Esophagus muscularis mucosa (tissue), 4 donors: ENCODE results near the gene OR7G3. TPM values are rescaled to one million over a fixed set of nuclear protein-coding genes. Genes with fewer than 3 reads are reported as not detected.

ENCODE experiments used
- DNase-seq: peaks from one replicate; pipeline ENCODE4 v3.0.0-alpha.2; 2017; ENCODE audit errors: extremely low spot score
- H3K27ac ChIP-seq, 4 donors: fragments of 200-600 bp; sonication (generic); replicated peaks in 1 of 4; 1 replicate in 3 of 4; 2 replicates in 1 of 4; pipeline ENCODE4 v1.5.1; 2016 to 2019; ENCODE audit warnings: mild to moderate bottlenecking in 1 of 4
- H3K27me3 ChIP-seq, 4 donors: fragments of 200-600 bp; sonication (generic); one replicate each; pipeline versions ENCODE4 v1.5.1 to v1.6.0; 2016 to 2019
- H3K36me3 ChIP-seq, 4 donors: fragments of 200-600 bp; sonication (generic); one replicate each; pipeline ENCODE4 v1.5.1; 2016 to 2019
- H3K4me1 ChIP-seq, 4 donors: fragments of 200-600 bp; sonication (generic); one replicate each; pipeline ENCODE4 v1.5.1; 2016 to 2019
- H3K4me3 ChIP-seq, 4 donors: fragments of 200-600 bp; sonication (generic); 1 replicate in 2 of 4; 2 replicates in 2 of 4; pipeline ENCODE4 v1.5.1; 2016 to 2019; ENCODE audit warnings: mild to moderate bottlenecking in 4 of 4, moderate library complexity in 1 of 4
- H3K9me3 ChIP-seq, 4 donors: fragments of 200-600 bp; sonication (generic); 1 replicate in 3 of 4; 2 replicates in 1 of 4; pipeline ENCODE4 v1.5.1; 2016 to 2019
- EP300 ChIP-seq: sonication (generic); formaldehyde crosslinking; IDR thresholded peaks from one replicate; pipeline ENCODE4 v1.6.1; 2017; ENCODE audit warnings: antibody characterized with exemption
- POLR2A ChIP-seq: fragments of 450-650 bp; IDR thresholded peaks from one replicate; pipeline ENCODE4 v1.6.1; 2017; ENCODE audit warnings: antibody characterized with exemption, moderate library complexity, mild to moderate bottlenecking, low read depth
- POLR2AphosphoS5 ChIP-seq, 2 donors: sonication (generic); formaldehyde crosslinking; IDR thresholded peaks; one replicate each; pipeline ENCODE4 v1.6.1; 2017; ENCODE audit warnings: antibody characterized with exemption in 2 of 2
- WGBS: methylation state at CpG from one replicate; pipeline ENCODE4 v1.1.5; 2018; 5-methylcytosine and 5-hydroxymethylcytosine counted together
- intact Hi-C: fragments of 100-400 bp; cut with DNase I; formaldehyde crosslinking; loops from one replicate; pipeline ENCODE4 v1.15.1; 2023
- total RNA-seq, 4 donors: library from RNA; depleted of rRNA; stranded (reverse); fragments of >200 nt; gene quantifications; one replicate each; pipeline versions ENCODE4 v1.1.0 to v1.2.1, GENCODE V29; 2016
- TF ChIP-seq, protein P1 (sequence below), 3 experiments: fragments of 200-600 bp in 2 of 3; fragments of 450-650 bp in 1 of 3; sonication (generic) in 2 of 3; IDR thresholded peaks; one replicate each; pipeline ENCODE4 v1.5.1; 2017 to 2019; ENCODE audit warnings: antibody characterized with exemption in 3 of 3, mild to moderate bottlenecking in 2 of 3, moderate library complexity in 1 of 3

The OR7G3 gene
- total RNA-seq, 4 donors from 2014 or later = not detected

DNA sequence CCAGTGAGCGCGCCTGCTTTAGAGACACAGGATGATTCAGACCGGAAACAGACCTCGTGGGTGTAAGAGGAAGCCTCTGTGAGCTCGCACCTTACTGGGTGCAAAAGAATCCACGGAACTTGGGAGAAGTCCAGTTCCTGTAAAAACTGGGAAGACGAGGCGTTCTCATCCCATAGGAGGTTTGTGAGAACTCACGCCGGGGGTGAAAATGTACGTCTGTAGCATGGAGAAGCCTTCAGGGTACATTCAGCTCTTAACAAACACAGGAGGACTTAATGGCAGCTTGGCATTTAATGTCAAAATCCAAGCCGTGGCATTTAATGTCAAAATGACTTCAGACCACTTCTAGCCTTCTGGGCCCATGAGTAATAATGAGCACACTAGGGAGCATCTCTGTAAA, 34.7 kb upstream of the OR7G3 start:
- WGBS = 96% methylated on average over 12 of the region's 12 CpGs
- peaks cover 74 to 100% (median 91%) of the 10 kb centered on the region in 4 donors for H3K36me3 ChIP-seq

GRCh38 chr19:9159891-9160290, 33.1 kb upstream of the OR7G3 start:
- Histone ChIP-seq H3K9me3 (peaks cover 0 to 11% (median 5%) of the 10 kb centered on the region in 4 donors), H3K4me3 (no peak overlapping the region), H3K36me3 (peaks cover 76 to 97% (median 94%) of the 10 kb centered on the region in 4 donors), H3K27me3 (no peaks in the 10 kb centered on the region), H3K27ac (no peak overlapping the region), H3K4me1 (no peaks in the 10 kb centered on the region)
- WGBS = 95% methylated on average over 13 of the region's 13 CpGs
- no peak for DNase-seq
- no peak for TF ChIP-seq POLR2A
- TF ChIP-seq, protein P1, sequence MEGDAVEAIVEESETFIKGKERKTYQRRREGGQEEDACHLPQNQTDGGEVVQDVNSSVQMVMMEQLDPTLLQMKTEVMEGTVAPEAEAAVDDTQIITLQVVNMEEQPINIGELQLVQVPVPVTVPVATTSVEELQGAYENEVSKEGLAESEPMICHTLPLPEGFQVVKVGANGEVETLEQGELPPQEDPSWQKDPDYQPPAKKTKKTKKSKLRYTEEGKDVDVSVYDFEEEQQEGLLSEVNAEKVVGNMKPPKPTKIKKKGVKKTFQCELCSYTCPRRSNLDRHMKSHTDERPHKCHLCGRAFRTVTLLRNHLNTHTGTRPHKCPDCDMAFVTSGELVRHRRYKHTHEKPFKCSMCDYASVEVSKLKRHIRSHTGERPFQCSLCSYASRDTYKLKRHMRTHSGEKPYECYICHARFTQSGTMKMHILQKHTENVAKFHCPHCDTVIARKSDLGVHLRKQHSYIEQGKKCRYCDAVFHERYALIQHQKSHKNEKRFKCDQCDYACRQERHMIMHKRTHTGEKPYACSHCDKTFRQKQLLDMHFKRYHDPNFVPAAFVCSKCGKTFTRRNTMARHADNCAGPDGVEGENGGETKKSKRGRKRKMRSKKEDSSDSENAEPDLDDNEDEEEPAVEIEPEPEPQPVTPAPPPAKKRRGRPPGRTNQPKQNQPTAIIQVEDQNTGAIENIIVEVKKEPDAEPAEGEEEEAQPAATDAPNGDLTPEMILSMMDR (IDR thresholded peaks at IDR 0.05) = no peak
- TF ChIP-seq EP300 = no peak
- TF ChIP-seq POLR2AphosphoS5 (IDR thresholded peaks at IDR 0.05) = no peak
- intact Hi-C loops = no loop called here

More for the DNA sequence above, 34.7 kb upstream of the OR7G3 start:
- Histone ChIP-seq H3K27me3 (no peaks in the 10 kb centered on the region), H3K4me3 (no peak overlapping the region), H3K9me3 (no peaks in the 10 kb centered on the region), H3K27ac (no peak overlapping the region), H3K4me1 (no peaks in the 10 kb centered on the region)
- intact Hi-C loops = no loop called here
- no peak for DNase-seq
- no peak for TF ChIP-seq POLR2AphosphoS5 (IDR thresholded peaks at IDR 0.05)
- no peak for TF ChIP-seq EP300

- no peak overlapping the region for H3K27ac ChIP-seq
- TF ChIP-seq POLR2A = no peak
- TF ChIP-seq, protein P1 (IDR thresholded peaks at IDR 0.05) = no peak
- TF ChIP-seq EP300 = no peak
- TF ChIP-seq POLR2AphosphoS5 (IDR thresholded peaks at IDR 0.05) = no peak
- H3K36me3 ChIP-seq = peaks cover 50 to 70% (median 63%) of the 10 kb centered on the region in 4 donors
- H3K4me1 ChIP-seq = no peaks in the 10 kb centered on the region
- no peaks in the 10 kb centered on the region for H3K27me3 ChIP-seq
- intact Hi-C loops = no loop called here
- H3K9me3 ChIP-seq = peaks cover 0 to 17% (median 7%) of the 10 kb centered on the region in 4 donors
- 83% methylated on average over 1 of the region's 1 CpG for WGBS
- H3K4me3 ChIP-seq = no peak overlapping the region
- no peak for DNase-seq
These were observed 29.6 kb upstream of the OR7G3 start for GRCh38 chr19:9156304-9156703.

DNA sequence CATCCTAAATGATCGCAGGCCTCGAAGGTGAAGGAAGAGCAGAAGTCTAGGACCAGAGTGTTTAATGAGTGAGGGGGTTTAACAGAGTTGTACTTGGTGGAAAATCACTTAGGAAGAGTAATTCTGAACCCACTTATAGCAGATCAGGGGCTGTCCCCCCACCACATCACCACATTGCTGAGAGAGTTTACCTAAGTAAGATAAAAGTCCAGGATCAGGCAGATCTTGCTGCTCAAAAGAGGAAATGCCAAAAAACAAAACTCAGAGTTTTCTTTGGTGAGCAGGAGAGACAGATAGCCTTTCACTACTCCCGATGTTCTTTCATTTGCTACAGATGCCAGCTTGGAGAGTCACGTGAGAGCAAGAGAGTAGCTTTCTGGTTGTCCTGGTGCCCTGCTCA, 28.8 kb upstream of the OR7G3 start:
- H3K27ac ChIP-seq = no peak overlapping the region
- no peak for TF ChIP-seq POLR2A
- TF ChIP-seq EP300 = no peak
- TF ChIP-seq POLR2AphosphoS5 (IDR thresholded peaks at IDR 0.05) = no peak
- TF ChIP-seq, protein P1 (IDR thresholded peaks at IDR 0.05) = no peak
- no peaks in the 10 kb centered on the region for H3K4me1 ChIP-seq
- H3K27me3 ChIP-seq = no peaks in the 10 kb centered on the region
- peaks cover 0 to 17% (median 7%) of the 10 kb centered on the region in 4 donors for H3K9me3 ChIP-seq
- H3K4me3 ChIP-seq = no peak overlapping the region
- intact Hi-C loops = no loop called here
- H3K36me3 ChIP-seq = peaks cover 43 to 63% (median 55%) of the 10 kb centered on the region in 4 donors
- no peak for DNase-seq
- 97% methylated on average over 4 of the region's 4 CpGs for WGBS

GRCh38 chr19:9151367-9151766, 24.6 kb upstream of the OR7G3 start:
- 95% methylated on average over 5 of the region's 5 CpGs for WGBS
- H3K4me3 ChIP-seq = no peak overlapping the region
- intact Hi-C loops = no loop called here
- TF ChIP-seq EP300 (no peak), POLR2AphosphoS5 (IDR thresholded peaks at IDR 0.05) (no peak)
- peaks cover 0 to 17% (median 7%) of the 10 kb centered on the region in 4 donors for H3K9me3 ChIP-seq
- peaks cover 0 to 4% (median 0%) of the 10 kb centered on the region in 4 donors for H3K4me1 ChIP-seq
- H3K27ac ChIP-seq = no peak overlapping the region
- H3K27me3 ChIP-seq = no peaks in the 10 kb centered on the region
- peaks cover 3 to 26% (median 17%) of the 10 kb centered on the region in 4 donors for H3K36me3 ChIP-seq
- no peak for DNase-seq

- intact Hi-C loops = no loop called here
- H3K4me3 ChIP-seq = no peak overlapping the region
- peaks cover 0 to 4% (median 0%) of the 10 kb centered on the region in 4 donors for H3K4me1 ChIP-seq
- H3K9me3 ChIP-seq = peaks cover 0 to 18% (median 7%) of the 10 kb centered on the region in 4 donors
- no peaks in the 10 kb centered on the region for H3K27me3 ChIP-seq
- DNase-seq = no peak
- 97% methylated on average over 5 of the region's 5 CpGs for WGBS
- H3K27ac ChIP-seq = no peak overlapping the region
- TF ChIP-seq POLR2AphosphoS5 (IDR thresholded peaks at IDR 0.05) (no peak), EP300 (no peak), POLR2A (no peak)
- TF ChIP-seq, protein P1 (IDR thresholded peaks at IDR 0.05) = no peak
- H3K36me3 ChIP-seq = peaks cover 0 to 19% (median 10%) of the 10 kb centered on the region in 4 donors
These were observed 23.9 kb upstream of the OR7G3 start for GRCh38 chr19:9150650-9151049.
